Measurements from ENCODE around the gene TBC1D1.

TBC1D1 gene

DNA sequence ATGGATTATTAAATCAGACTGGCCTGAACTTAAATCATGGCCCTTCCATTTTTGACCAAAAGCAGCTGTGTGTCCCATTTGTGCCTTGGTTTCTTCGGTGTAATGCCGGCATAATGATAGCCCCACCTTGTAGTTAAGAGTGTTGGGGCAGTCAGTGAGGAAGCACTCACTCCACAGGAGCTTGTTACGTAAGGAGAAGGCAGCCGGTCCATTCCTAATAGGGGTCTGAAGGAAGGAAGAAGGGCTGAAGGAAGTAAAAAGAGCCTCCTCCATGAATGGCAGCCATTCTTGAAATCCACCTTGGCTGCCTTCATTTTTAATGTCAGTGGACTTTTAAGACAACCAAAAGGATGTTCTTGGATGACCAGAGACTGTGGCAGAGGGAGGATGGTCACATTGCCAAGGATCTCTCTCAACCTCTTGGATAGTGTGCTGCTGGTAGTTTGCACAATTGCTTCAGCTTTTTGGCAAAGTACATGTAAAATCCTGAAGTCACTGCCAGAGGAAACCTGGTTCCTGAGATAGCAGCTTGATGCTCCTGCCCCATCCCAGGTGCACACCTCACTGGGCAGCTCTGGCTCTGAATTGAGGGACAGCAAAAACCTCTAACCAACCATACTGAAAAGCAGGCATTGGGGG is 182.8 kb downstream of the TBC1D1 start:
- TF ChIP-seq POLR2AphosphoS5 (IDR thresholded peaks at IDR 0.05; ENCODE audit: low read depth, low read length), result no peak
- no peak for TF ChIP-seq SIN3A (IDR thresholded peaks at IDR 0.05; ENCODE audit: borderline replicate concordance, insufficient read depth, low read length)

DNA sequence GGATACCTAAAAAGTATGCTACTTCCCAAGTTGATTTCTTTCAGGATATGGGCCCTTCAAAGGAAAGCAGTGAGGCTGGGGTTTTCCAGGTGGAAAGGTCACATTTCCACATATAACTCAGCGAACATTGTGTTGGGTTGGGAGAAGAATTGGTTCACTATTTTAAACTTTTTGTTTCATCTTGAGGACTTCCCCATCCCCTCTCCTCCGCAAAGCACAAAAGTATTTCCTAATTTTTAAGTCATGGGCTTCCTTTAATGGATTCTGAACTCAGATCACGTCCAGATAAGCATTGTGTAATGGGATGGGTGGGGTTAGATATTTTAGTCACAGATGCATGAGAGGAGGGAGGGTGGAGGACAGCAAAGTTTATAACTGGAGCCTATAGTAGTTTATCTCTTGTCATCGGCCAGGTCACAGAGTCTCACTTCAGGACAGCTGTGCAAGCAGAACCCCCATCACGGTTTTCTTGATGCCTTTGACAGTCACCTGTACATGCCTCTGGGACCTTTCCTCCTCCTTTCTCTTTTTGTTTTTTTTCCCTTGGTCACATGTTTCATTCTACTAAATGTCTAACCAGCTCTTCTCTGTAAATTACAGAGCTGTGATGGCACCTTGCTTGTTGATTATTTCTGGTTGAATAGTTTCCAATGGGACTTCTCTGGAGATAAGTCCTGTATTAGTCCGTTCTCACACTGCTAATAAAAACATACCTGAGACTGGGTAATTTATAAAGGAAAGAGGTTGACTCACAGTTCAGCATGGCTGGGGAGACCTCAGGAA is 184.7 kb downstream of the TBC1D1 start:
- TF ChIP-seq SIN3A (IDR thresholded peaks at IDR 0.05; ENCODE audit: borderline replicate concordance, insufficient read depth, low read length) (no peak), FOXP2 (optimal IDR thresholded peaks at IDR 0.05; ENCODE audit: borderline replicate concordance, extremely low read depth, extremely low read length, insufficient read depth) (no peak), TAF1 (IDR thresholded peaks at IDR 0.05; ENCODE audit: borderline replicate concordance, insufficient read depth, low read length) (no peak), POLR2AphosphoS5 (IDR thresholded peaks at IDR 0.05; ENCODE audit: low read depth, low read length) (no peak)
- TF ChIP-seq, protein P1, sequence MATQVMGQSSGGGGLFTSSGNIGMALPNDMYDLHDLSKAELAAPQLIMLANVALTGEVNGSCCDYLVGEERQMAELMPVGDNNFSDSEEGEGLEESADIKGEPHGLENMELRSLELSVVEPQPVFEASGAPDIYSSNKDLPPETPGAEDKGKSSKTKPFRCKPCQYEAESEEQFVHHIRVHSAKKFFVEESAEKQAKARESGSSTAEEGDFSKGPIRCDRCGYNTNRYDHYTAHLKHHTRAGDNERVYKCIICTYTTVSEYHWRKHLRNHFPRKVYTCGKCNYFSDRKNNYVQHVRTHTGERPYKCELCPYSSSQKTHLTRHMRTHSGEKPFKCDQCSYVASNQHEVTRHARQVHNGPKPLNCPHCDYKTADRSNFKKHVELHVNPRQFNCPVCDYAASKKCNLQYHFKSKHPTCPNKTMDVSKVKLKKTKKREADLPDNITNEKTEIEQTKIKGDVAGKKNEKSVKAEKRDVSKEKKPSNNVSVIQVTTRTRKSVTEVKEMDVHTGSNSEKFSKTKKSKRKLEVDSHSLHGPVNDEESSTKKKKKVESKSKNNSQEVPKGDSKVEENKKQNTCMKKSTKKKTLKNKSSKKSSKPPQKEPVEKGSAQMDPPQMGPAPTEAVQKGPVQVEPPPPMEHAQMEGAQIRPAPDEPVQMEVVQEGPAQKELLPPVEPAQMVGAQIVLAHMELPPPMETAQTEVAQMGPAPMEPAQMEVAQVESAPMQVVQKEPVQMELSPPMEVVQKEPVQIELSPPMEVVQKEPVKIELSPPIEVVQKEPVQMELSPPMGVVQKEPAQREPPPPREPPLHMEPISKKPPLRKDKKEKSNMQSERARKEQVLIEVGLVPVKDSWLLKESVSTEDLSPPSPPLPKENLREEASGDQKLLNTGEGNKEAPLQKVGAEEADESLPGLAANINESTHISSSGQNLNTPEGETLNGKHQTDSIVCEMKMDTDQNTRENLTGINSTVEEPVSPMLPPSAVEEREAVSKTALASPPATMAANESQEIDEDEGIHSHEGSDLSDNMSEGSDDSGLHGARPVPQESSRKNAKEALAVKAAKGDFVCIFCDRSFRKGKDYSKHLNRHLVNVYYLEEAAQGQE (IDR thresholded peaks at IDR 0.05; ENCODE audit: insufficient read depth in 1 of 2, low read depth in 2 of 2, low read length in 2 of 2), result no peak

DNA sequence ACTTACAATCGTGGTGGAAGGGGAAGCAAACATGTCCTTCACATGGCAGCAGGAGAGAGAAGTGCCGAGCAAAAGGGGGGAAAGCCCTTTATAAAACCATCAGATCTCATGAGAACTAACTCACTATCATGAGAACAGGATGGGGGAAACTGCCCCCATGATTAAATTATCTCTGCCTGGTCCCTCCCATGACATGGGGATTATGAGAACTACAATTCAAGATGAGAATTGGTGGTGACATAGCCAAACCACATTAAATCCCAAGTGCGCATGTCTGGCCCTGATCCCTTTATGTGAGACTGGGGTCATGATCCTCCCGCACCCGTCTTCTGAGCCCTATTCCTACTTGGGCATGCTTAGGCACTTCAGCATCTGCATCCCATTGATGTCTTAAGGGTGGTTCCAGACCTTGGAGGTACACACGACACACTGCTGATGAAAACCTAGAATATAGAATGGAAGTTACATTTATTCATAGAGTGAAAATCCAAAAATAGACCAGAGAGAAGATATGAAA is 185.3 kb downstream of the TBC1D1 start:
- no peak for TF ChIP-seq POLR2AphosphoS5 (IDR thresholded peaks at IDR 0.05; ENCODE audit: low read depth, low read length)
- TF ChIP-seq, protein P1 (IDR thresholded peaks at IDR 0.05; ENCODE audit: insufficient read depth in 1 of 2, low read depth in 2 of 2, low read length in 2 of 2), result no peak
- no peak for TF ChIP-seq TAF1 (IDR thresholded peaks at IDR 0.05; ENCODE audit: borderline replicate concordance, insufficient read depth, low read length)
- TF ChIP-seq FOXP2 (optimal IDR thresholded peaks at IDR 0.05; ENCODE audit: borderline replicate concordance, extremely low read depth, extremely low read length, insufficient read depth), result no peak
- no peak for TF ChIP-seq SIN3A (IDR thresholded peaks at IDR 0.05; ENCODE audit: borderline replicate concordance, insufficient read depth, low read length)

DNA sequence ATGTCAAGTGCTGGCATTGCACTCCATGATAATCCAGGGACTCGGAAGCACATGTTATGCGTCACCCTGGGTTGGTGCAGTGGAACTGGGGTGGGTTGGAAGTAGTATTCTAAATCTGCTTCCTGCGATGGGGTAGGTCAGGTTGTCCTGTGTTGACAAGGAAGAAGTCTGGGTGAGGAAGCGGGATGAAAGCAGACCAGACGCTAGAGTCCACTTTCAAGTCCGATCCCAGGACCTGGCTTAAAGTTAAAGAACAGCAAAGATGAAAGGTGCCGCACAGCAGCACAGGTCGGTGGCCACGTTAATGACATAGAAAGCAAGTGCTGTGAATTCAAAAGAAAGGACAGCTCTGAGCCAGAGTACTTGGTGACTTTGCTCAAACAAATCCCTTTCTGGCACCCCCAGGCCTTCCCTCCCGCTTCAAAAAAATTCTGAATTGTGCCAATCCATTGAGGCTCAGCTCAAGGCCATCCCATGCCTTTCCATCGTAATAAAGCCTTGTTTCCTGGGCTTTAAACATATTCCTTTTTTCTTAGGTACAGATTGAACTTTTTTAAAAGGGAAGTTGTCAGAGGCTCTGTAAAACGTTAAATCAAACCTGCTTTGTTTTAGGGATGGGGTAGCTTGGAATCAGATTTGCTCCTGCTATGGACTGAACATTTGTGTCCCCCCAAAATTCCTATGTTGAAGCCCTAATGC is 187.1 kb downstream of the TBC1D1 start:
- TF ChIP-seq FOXP2 (optimal IDR thresholded peaks at IDR 0.05; ENCODE audit: borderline replicate concordance, extremely low read depth, extremely low read length, insufficient read depth), result no peak
- TF ChIP-seq TAF1 (IDR thresholded peaks at IDR 0.05; ENCODE audit: borderline replicate concordance, insufficient read depth, low read length), result no peak
- TF ChIP-seq SIN3A (IDR thresholded peaks at IDR 0.05; ENCODE audit: borderline replicate concordance, insufficient read depth, low read length), result no peak
- TF ChIP-seq, protein P1 (IDR thresholded peaks at IDR 0.05; ENCODE audit: insufficient read depth in 1 of 2, low read depth in 2 of 2, low read length in 2 of 2), result no peak
- TF ChIP-seq POLR2AphosphoS5 (IDR thresholded peaks at IDR 0.05; ENCODE audit: low read depth, low read length), result no peak

DNA sequence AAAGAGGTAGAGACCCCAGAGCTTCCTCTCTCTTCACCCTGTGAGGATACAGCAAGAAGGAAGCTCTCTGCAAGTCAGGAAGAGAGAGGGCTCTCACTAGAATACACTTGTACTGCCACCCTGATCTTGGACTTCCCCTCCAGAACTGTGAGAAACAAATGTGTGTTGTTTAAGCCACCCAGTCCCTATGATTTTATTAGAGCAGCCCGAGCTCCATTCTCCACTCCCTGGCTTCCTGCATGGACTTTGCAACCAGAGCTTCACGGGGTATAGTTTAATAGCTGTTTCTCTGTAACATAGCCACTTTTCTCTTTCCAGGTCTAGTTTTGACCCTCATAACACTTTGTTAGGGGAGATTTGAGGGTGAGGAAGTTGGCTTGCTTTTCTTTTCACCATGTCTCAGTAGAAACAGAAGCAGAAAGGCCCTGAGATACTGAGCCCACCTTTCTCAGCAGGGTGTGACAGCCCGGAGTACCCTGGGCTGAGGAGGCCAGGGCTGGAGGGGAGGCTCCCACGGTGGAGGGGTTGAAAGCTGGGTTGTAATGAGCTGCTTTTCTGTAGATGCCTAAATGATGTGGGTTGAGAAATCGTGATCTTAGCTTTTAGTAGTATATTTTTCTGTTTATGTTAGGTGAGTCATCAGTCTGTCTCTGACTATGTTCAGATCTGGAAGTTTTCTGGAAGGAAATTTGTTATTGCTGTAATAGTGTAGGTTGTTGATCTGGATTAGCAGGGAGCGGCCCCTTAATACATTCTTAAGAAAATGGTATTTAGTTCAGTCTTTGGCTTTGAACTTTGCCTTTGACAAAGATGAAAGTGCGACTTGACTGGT is 187.9 kb downstream of the TBC1D1 start:
- no peak for TF ChIP-seq TAF1 (IDR thresholded peaks at IDR 0.05; ENCODE audit: borderline replicate concordance, insufficient read depth, low read length)
- TF ChIP-seq POLR2AphosphoS5 (IDR thresholded peaks at IDR 0.05; ENCODE audit: low read depth, low read length), result no peak
- no peak for TF ChIP-seq FOXP2 (optimal IDR thresholded peaks at IDR 0.05; ENCODE audit: borderline replicate concordance, extremely low read depth, extremely low read length, insufficient read depth)
- TF ChIP-seq SIN3A (IDR thresholded peaks at IDR 0.05; ENCODE audit: borderline replicate concordance, insufficient read depth, low read length), result no peak
